GM19468 (cell line): ENCODE measurements around the gene ZNF581.
A peak's percentile ranks its signal among the peaks of the same experiment; 100 is the strongest.

Experiments used
- ATAC-seq: cut with Tn5 transposase; IDR thresholded peaks from one replicate; pipeline ENCODE4 v1.9.1; 2021; ENCODE audit warnings: mild to moderate bottlenecking, moderate library complexity, moderate number of reproducible peaks; ENCODE audit not compliant: unreplicated experiment; ENCODE audit errors: extremely low read depth

ZNF581 gene

DNA sequence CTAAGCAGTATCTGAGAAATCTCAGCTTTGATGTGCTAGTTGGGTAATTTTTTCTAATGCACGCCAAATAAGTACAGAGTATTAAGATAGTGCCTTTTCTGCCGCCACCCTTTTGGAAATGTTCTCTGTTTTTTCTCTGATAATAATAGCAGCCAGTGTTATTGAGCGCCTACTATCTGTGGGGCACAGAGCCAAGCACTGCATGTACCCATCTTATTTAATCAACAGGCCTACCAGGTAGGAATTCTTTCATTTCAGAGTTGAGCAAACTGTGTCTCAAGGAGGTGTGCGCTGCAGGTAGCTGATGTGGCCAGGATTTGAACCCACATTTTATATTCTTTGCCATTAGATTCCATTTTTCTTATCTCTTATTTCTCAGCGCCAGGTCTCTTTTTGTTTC lies 32.9 kb downstream of the ZNF581 start:
- ATAC-seq = no peak

DNA sequence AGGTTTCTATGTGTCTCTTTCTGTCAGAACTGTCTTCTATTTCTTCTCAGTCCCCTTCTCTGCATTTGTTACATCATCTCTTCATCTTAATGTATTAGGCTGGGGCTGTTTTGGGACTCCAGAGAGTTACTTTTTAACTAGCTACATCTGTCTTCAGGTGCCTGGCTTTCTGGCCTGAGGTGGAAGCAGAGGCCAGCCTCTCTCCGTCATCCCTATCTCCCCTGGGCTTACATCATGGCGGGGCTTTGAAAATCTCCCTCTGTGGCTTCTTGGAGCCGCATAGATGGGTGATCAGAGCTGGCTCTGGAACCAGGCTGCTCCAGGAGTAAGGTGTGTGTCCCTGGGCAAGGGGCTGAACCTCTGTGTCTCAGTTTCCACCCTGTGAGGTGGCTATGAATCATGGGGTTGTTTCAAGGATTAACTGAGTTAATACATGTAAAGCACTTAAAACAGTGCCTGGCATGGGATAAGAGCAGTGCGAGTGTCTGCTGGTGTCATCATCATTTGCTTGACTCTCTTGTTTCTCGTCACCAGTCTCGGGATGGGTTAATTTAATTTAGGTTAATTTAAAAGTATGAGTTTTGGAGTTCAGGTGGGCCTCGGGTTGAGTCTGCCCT lies 33.5 kb downstream of the ZNF581 start:
- no peak for ATAC-seq

DNA sequence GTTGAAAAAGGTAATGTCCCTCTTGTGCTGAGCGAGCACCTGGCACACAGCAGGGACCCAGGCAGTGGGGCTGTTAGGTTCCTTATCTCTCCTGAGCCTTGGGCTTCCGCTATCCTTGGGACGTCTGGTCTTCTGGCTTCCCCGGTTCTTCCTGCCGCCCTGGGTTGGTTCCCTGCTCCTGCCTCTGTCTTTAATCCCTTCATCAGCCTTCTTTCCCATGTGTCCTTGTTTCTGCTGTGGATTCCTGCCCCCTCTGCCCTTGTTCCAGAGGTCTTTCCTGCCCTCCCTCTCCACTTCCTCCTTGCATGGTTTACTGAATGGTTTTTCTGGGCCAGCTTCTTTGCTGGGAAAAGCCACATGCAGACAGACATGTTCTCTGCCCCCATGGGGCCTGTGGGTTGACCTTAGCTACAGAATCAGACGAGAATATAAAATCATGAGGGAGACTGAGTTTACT lies 34.2 kb downstream of the ZNF581 start:
- no peak for ATAC-seq

DNA sequence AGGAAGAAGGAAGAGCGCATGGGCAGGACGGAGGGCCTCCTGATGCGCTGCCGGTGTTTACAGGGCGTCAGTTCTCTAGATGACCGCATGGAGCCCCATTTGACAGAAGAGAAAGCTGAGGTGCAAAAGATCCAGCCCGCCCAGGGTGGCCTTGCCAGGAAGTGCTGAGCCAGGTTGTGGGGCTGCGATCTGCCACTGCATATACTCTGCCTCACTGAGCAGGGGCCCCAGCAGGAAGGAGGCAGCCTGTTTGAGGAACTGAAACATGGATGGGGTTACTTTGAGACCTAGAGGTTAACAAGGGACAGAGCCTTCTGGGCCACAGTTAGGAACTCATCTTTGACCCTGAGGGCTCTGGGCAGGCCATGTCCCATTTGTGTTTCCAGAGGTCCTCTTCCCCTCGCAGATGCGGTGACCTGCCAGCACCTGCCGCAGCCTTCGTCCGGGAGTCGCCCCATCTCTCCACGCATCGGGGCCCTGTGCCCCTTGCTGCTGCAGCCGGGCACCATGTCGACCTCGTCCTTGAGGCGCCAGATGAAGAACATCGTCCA lies 34.7 kb downstream of the ZNF581 start:
- peak; percentile 61 for ATAC-seq

DNA sequence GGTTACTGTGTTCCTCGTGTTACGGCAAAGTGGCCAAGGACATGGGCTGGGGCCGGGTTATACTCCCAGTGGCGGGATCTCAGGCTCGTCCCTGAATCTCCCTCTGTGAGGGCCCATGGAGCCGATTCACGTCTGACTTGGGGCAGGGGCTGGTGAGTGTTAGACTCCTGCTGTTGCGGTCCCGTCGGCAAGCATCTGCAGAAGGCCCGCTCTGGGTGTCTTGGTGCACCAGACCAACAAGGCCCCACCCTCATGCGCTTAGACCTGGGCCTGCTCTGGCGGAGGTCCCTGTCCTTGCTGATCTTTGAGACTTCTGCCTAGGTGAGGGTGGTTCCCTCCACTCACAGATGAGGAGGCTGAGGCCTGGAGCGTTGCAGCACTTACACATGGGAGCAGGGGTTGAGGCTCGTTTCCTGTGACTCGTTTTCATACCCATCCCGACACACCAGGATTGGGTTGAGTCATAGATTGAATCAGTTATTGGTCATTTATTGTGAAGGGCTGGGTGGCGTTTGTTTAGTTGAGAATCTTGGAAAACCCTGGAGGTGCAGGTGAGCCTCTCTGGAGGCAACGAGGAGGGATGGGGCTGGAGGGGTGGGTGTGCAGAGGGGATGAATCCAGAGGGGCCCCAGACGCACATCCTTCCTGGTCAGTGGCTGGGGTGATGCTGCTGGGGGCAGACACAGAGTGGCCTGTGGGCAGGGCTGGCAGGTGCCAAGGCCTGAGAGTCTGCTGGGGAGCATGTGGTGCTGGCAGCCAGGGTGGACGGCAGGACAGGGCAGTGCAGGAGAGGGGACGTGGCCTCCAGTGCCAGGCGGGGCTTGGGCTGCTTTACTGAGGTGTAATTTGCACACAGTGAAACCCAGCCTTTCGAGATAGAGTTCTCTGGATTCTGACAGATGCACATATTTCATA lies 36.2 kb downstream of the ZNF581 start:
- ATAC-seq = no peak

DNA sequence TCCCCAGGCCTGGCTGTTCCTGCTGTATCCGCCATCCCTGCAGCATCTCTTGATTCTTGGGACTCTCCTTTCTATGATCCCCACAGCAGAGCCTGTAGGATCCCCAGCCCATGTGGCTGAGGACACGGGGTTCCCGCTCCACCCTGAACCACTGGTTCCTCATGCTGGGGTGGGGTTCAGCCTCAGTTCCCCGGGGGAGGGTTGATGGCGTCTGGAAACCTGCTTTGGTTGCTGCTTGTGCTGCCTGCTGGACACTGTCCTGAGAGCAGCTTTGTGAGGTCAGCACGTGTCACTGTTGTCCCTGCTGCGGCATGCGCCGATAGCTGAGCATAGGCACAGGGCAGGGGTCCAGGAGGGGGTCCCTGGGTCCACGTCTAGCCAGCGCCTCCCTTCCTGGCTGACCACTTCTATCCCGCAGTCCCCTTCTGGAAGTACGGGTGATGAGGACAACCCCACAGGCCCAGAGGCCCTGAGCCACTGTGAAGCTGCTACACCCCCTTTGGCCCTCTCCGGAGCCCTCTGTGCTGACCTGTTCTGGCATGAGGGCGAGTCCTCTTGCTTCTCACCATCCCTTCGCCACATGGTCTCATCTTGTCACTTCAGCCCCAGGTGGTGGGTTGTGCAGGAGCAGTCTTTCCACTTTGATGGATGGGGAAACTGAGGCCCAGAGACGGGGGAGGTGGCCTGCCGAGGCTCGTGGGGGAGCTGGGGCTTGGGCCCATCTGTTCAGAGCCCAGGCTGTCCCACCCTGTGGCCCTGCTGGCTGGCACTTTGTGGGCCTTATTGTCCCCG lies 37.1 kb downstream of the ZNF581 start:
- ATAC-seq = no peak

DNA sequence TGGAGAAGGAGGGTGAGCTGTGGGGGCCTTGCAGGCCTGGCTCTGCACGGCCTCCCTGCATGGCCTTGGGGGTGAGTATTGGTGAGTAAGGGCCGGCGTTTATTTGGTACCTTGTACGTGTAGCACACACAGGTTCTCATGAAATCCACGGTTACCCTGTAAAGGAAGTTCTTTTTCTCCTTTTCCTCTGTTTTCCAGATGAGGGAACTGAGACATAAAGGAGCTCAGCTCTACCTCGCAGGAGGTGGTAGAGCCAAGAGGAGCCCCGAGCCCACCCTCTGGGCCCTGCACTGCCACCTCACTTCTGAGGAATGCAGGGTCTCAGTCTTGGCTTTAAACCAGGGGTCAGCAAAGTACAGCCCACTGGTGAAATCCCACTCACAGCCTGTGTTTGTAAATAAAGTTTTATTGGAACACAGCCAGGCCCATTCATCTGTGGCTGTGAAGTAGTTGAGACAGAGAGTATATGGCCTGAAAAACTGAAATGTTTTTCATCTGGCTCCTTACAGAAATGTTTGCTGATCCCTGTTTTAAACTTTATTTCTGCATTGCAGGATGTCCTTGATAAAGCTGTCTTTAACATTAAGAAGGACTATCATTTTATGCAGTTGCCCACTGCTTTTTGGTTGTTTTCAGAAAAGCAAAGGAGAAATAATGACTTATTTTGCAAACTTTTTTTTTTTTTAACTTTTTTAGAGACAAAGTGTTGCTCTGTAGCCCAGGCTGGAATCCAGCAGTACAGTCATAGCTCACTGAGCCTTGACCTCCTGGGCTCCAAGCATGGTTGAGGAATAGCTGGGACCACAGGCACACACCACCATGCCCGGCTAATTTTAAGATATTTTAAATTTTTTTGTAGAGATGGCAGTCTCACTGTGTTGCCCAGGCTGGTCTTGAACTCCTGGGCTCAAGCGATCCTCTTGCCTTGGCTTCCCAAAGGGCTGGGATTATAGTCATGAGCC lies 38.0 kb downstream of the ZNF581 start:
- no peak for ATAC-seq

DNA sequence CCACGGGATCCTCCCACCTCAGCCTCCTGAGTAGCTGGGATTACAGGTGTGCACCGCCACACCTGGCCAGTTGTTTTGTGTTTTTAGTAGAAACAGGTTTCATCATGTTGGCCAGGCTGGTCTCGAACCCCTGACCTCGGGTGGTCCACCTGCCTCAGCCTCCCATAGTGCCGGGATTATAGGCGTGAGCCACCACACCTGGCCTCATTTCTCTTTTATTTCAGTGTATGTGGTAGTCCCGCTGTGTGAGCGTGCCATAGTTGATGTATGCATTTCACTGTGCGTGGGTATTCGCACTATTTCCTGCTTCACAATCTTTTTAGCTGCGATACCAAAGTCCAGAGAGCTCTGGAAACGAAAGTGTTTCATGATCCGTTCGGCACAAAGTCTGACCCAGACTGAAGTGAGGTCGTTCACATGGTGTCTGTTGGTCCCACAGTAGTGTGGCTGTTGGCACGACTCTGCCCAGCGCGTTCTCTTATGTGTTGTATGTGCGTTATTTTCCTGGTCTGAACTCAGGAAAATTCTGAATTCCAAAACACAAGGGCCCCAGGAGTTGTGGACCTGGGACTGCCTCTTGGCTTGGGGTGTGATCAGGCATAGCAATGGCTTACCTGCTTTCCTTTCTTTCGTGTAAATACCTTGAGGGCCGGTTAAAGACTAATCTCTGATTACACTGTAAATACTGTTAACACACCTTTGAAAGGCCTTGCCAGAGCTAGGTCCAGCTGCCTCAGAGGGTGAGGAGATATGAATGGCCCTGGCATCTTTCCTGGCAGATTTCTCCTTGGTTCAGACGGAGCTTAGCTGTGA lies 40.2 kb downstream of the ZNF581 start:
- no peak for ATAC-seq

DNA sequence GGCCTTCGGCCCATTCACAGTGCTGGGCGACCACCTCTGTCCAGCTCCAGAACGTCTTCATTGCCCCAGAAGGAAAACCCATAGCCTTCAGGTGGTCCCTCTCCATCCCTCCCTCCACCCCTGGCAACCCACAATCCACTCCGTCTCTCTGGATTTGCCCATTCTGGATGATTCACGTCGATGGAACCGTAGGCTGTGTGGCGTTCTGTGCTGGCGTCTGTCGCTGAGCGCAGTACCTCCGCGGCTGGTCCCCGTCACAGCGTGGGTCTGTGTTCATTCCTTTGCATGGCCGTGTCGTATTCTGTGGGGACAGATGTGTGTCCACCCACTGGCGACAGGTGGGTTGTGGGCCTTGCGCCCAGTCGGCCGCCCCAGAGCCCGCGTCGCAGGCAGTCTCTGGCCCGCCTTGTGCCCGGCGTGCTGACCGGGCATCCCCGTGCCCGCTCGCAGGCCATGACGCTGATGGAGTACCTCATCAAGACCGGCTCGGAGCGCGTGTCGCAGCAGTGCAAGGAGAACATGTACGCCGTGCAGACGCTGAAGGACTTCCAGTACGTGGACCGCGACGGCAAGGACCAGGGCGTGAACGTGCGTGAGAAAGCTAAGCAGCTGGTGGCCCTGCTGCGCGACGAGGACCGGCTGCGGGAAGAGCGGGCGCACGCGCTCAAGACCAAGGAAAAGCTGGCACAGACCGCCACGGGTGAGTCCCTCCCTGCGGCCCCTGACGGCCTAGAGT lies 41.7 kb downstream of the ZNF581 start:
- ATAC-seq = no peak

DNA sequence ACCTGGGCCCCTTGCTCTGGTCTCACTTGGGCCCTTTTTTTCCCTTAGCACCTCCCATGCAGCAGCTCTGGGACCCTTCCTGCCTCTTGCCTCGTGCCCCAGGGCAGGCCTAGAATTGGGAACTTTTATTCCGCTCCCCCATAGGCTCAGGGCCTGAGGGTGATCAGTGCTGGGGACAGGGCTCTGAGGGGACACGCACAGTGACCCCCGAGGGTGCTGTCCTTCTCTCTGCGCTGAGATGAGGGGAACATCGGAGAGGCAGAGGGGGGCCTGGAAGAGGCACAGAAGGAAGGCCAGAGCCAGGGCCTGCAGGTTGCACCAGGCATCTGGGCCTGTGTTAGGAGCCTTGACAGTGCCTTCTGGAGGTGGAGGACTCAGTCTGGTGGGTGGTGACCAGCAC lies 42.3 kb downstream of the ZNF581 start:
- no peak for ATAC-seq

DNA sequence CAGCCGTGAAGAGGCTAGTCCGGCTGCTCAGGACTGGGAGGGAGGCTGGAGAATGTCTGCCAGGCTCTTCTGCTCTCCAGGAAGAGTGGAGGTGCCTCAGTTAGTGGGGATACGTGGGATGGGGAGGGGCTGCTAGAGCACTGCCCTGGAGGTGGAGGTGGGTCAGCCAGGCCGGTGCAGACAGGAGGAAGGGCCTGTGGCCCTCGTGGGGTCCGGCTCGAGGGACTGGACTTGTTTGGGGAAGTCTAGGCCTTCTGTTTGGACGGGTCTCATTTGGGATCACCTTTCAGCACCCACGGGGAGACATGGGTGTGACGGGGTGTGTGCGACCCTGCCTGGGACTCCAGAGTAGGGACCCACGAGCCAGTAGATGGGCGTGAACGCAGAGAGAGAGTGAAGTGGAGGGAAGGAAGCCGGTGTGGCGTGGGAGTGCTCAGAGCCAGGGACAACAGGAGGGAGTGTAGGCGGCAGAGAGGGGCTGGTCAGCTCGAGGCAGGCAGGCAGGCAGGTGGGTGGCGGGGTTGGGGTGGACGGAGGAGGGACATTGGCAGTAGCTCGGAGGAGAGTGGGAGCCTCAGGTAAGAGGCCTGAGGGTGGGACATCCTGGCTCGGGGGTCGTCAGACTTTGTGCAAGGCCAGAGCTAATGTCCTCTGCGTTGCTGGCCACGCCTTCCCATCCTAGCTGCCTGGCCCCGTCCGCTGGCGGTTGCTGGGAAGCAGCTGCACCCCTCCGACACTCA lies 43.0 kb downstream of the ZNF581 start:
- no peak for ATAC-seq

DNA sequence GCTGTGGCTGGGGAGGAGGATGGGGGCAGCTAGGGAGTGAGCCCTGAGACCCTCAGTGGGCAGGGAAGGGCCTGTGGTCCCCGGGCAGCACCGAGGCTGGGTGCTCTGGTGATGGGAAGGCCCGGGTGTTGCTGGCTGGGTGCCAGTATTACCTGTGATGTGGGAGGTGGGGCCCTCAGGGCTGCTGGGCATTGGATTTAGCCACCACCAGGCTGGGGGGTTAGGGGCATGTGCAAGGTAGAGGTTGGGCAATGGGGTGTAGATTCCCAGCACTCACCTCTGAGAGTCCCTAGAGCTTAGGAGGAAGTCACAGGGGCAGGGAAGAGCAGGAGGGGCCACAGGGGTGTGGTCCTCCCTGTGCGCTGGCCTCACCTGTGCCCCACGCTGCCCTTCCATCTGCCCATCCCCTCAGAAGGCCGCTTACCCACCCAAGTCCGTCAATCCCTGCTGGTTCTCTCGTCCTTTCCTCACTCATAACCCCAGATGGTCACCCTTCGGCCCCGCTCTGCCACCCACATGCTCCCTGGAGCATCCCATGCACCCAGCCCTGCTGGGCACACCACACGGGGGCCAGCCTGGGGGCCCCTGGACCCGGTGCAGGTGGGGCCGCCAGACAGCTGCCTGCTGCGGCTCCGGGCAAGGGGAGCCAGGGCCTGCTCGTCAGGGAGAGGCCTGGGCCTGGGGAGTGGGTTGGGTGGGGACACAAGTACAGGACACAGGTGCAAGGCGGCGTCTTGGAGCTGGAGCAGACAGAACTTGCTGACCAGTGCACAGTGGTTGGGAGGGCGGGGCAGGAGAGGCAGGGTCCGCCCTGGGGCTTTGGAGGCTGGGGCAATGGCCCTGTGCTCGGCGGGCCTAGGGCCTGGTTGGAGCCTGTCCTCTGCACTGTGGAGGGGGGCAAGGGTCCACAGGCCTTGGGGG lies 44.1 kb downstream of the ZNF581 start:
- ATAC-seq = no peak

DNA sequence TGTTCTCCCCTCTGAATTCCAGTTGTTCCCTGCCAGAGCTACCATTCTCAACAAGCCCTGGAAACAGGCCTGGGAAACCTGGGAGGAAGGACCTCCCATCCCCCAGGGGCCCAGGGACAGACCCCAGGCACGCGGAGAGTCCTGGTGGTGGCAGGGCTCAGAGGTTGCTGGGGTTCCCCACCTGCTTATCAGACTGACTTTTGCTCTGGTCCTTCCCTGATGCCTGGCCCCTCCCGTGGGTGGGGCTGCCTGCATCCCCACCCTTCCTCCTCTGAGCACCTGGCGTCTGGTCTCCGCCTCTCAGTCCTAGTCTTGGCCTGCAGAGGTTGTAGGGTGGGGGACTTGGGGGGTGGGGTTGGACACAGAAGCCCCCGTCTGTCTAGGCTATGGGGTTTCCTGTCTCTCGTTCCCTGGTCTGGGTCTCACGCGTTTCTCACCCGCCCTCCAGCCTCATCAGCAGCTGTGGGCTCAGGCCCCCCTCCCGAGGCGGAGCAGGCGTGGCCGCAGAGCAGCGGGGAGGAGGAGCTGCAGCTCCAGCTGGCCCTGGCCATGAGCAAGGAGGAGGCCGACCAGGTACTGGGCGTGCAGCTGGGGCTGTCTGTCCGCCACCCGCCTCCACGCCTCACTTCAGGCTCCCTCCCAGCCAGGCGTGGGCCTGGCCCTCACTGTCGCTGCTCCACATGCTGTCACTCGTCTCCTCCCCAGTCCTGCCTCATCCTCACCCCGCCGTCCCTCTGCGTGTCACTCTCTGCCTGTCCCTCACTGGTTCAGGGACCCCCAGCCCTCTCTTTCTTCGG lies 45.2 kb downstream of the ZNF581 start:
- ATAC-seq = no peak

DNA sequence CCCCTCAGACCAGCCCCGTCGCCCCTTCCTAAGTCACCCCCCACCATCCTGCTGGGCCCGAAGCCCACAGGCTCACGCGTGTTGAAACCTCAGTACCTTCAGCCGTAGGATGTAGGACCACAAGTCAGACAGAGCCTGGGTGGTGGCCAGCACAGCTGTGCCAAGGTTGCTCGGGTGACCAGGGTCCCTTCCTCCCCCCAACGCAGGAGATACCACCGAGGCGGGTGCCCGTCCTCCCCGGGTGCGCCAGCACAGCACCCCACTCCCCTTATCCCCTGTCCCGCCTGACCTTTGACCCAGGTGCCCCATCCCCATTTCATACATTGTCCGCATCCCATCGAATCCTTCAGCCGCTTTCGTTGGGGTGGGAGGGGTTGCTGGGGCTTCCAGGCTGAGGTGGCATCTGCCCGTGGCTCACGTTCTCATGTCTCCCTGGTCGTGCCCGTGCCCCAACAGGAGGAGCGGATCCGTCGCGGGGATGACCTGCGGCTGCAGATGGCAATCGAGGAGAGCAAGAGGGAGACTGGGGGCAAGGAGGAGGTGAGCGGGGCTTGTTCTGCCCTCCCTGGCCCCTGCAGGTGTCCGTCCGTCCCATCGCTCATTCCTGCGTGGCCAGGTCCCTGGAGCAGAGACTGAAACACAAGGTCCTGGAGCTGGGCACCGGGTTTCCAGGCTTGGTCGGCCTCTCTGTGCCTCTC lies 46.1 kb downstream of the ZNF581 start:
- no peak for ATAC-seq
